GM19025 (cell line): ENCODE data around the gene INSRR.

Experiments used
- ATAC-seq: cut with Tn5 transposase; IDR thresholded peaks from one replicate; pipeline ENCODE4 v1.9.1; 2021; ENCODE audit warnings: mild to moderate bottlenecking, low read depth, moderate library complexity; ENCODE audit not compliant: unreplicated experiment

The INSRR gene

GRCh38 chr1:156876281-156876680 lies 17.4 kb upstream of the INSRR start:
- ATAC-seq, result no peak

- no peak for ATAC-seq
These were observed 16.4 kb upstream of the INSRR start for GRCh38 chr1:156875341-156875615.

- ATAC-seq, result no peak
These were observed 15.8 kb upstream of the INSRR start for GRCh38 chr1:156874572-156875340.

- no peak for ATAC-seq
These were observed 15.2 kb upstream of the INSRR start for GRCh38 chr1:156874142-156874541.

GRCh38 chr1:156873659-156874058 lies 14.7 kb upstream of the INSRR start:
- no peak for ATAC-seq

GRCh38 chr1:156869455-156869854 lies 10.5 kb upstream of the INSRR start:
- no peak for ATAC-seq

GRCh38 chr1:156868341-156868740 lies 9.4 kb upstream of the INSRR start:
- ATAC-seq, result no peak

- no peak for ATAC-seq
These were observed 7.5 kb upstream of the INSRR start for GRCh38 chr1:156866249-156866909.

- ATAC-seq, result no peak
These were observed 6.9 kb upstream of the INSRR start for GRCh38 chr1:156865865-156866248.

GRCh38 chr1:156865258-156865657 lies 6.3 kb upstream of the INSRR start:
- ATAC-seq, result no peak

- ATAC-seq, result no peak
These were observed 5.9 kb upstream of the INSRR start for GRCh38 chr1:156864796-156865195.

GRCh38 chr1:156863631-156864030 lies 4.7 kb upstream of the INSRR start:
- no peak for ATAC-seq

GRCh38 chr1:156862997-156863599 lies 4.2 kb upstream of the INSRR start:
- no peak for ATAC-seq

- ATAC-seq, result no peak
These were observed 3.7 kb upstream of the INSRR start for GRCh38 chr1:156862584-156862983.

- no peak for ATAC-seq
These were observed 1.9 kb upstream of the INSRR start, which contains the start of gene NTRK1 for GRCh38 chr1:156860628-156861423. Gene NTRK1 (plus strand): TSS chr1:156860865. CDS start chr1:156860935, 70 bp downstream.

GRCh38 chr1:156860113-156860627 lies 1.3 kb upstream of the INSRR start:
- ATAC-seq, result no peak

- no peak for ATAC-seq
These were observed 701 bp upstream of the INSRR start for GRCh38 chr1:156859523-156860112.

GRCh38 chr1:156858555-156858956 lies 361 bp downstream of the INSRR start:
- ATAC-seq, result no peak

GRCh38 chr1:156857532-156857931 lies 1.4 kb downstream of the INSRR start:
- no peak for ATAC-seq

- no peak for ATAC-seq
These were observed 2.6 kb downstream of the INSRR start for GRCh38 chr1:156856282-156856785.
